Left lobe of liver (tissue), 2 donors: ENCODE results near the gene TRAPPC6A. TPM values are rescaled to one million over a fixed set of nuclear protein-coding genes. Genes with fewer than 3 reads are reported as not detected.

ENCODE experiments used
- ATAC-seq: fragments of 200-7000 bp; cut with Tn5 transposase; one replicate; pipeline ENCODE4 v1.9.1; 2020; ENCODE audit warnings: mild to moderate bottlenecking, moderate library complexity
- DNase-seq: peaks from one replicate; pipeline ENCODE4 v3.0.0-alpha.2; 2020; ENCODE audit warnings: low spot score
- total RNA-seq: library from RNA; stranded (reverse); gene quantifications from one replicate; pipeline ENCODE4 v1.2.1, GENCODE V29; 2021
- donor health status: DM: no; HTN: no; CAD: no; lungs with moderate emphysema.
- donor health status: DM: no; HTN: yes; CAD: no.

TRAPPC6A gene
- total RNA-seq, 1 donor from 2014 or later: 30.6 TPM

- DNase-seq: no peak
Observed at GRCh38 chr19:45186509-45187334, 8.7 kb upstream of the TRAPPC6A start.

GRCh38 chr19:45184115-45184514 is 6.1 kb upstream of the TRAPPC6A start:
- no peak for ATAC-seq
- DNase-seq: no peak

More at GRCh38 chr19:45186509-45187334, 8.7 kb upstream of the TRAPPC6A start:
- ATAC-seq: peak; percentile 75

GRCh38 chr19:45182758-45183157 is 4.7 kb upstream of the TRAPPC6A start:
- ATAC-seq (no peak), DNase-seq (no peak)

- ATAC-seq: no peak
- no peak for DNase-seq
Observed at GRCh38 chr19:45180936-45181335, 2.9 kb upstream of the TRAPPC6A start.

GRCh38 chr19:45179892-45180370 is 1.9 kb upstream of the TRAPPC6A start:
- ATAC-seq: no peak
- DNase-seq: no peak

GRCh38 chr19:45179072-45179891 is 1.2 kb upstream of the TRAPPC6A start:
- DNase-seq: peak; percentile 71
- peak; percentile 50 for ATAC-seq

- DNase-seq (peak; percentile 100), ATAC-seq (peak; percentile 90)
Observed at GRCh38 chr19:45178262-45179071, 430 bp upstream of the TRAPPC6A start, which contains the start of gene BLOC1S3. Gene BLOC1S3, plus strand, starts transcription at chr19:45178784. Its CDS starts 513 bp downstream, at chr19:45179297.

- DNase-seq (no peak), ATAC-seq (no peak)
Observed at GRCh38 chr19:45175515-45176345, 2.3 kb downstream of the TRAPPC6A start.

- no peak for ATAC-seq
- no peak for DNase-seq
Observed at GRCh38 chr19:45173816-45174215, 4.2 kb downstream of the TRAPPC6A start.

- ATAC-seq: no peak
- DNase-seq: no peak
Observed at GRCh38 chr19:45172611-45173208, 5.3 kb downstream of the TRAPPC6A start.

GRCh38 chr19:45172173-45172572 is 5.9 kb downstream of the TRAPPC6A start:
- no peak for ATAC-seq
- DNase-seq: no peak

GRCh38 chr19:45171211-45171623 is 6.8 kb downstream of the TRAPPC6A start:
- ATAC-seq: peak; percentile 50
- DNase-seq: no peak

GRCh38 chr19:45170146-45171106 is 7.6 kb downstream of the TRAPPC6A start:
- ATAC-seq (no peak), DNase-seq (no peak)

GRCh38 chr19:45169602-45170001 is 8.4 kb downstream of the TRAPPC6A start:
- ATAC-seq: no peak
- no peak for DNase-seq

- no peak for DNase-seq
- no peak for ATAC-seq
Observed at GRCh38 chr19:45168767-45169351, 9.2 kb downstream of the TRAPPC6A start.

GRCh38 chr19:45166723-45167252 is 11.2 kb downstream of the TRAPPC6A start:
- DNase-seq: no peak
- ATAC-seq: no peak

GRCh38 chr19:45164577-45165335 is 13.3 kb downstream of the TRAPPC6A start:
- no peak for DNase-seq
- peak; percentile 5 for ATAC-seq
